DND-41 (cell line): ENCODE results near the gene FAM187B.

Experiments
- CTCF ChIP-seq: IDR thresholded peaks from 2 replicates; pipeline ENCODE4 v1.5.1; 2012; ENCODE audit warnings: borderline replicate concordance, low read length, moderate library complexity, mild to moderate bottlenecking; ENCODE audit not compliant: poor library complexity, severe bottlenecking; ENCODE audit errors: extremely low read depth
- EZH2 ChIP-seq: IDR thresholded peaks from 3 replicates; pipeline ENCODE4 v1.6.1; 2012; ENCODE audit warnings: borderline replicate concordance, low read depth, mild to moderate bottlenecking, moderate library complexity, low read length, inconsistent platforms; ENCODE audit not compliant: severe bottlenecking

- TF ChIP-seq CTCF = no peak
- no peak for TF ChIP-seq EZH2
These were observed 20.8 kb upstream of the FAM187B start for GRCh38 chr19:35249146-35249847.
